Measurements from ENCODE around the gene SLC16A5.
A peak's percentile ranks its signal among the peaks of the same experiment; 100 is the strongest.
"Not testable (repeated sequence)": the region's sequence is repeated elsewhere in the genome, so short reads cannot be mapped to it uniquely, and the experiment has no call there.

The SLC16A5 gene

GRCh38 chr17:75133001-75133400 lies 45.2 kb downstream of the SLC16A5 start:
- DNase-seq (ENCODE audit: low spot score) = no peak

- DNase-seq (ENCODE audit: low spot score) = peak; percentile 12
These were observed 46.0 kb downstream of the SLC16A5 start for GRCh38 chr17:75133607-75134347.

- DNase-seq (ENCODE audit: low spot score) = no peak
These were observed 47.7 kb downstream of the SLC16A5 start for GRCh38 chr17:75135452-75135851.

- no peak for DNase-seq (ENCODE audit: low spot score)
These were observed 48.2 kb downstream of the SLC16A5 start for GRCh38 chr17:75135946-75136345.

- DNase-seq (ENCODE audit: low spot score) = not testable (repeated sequence)
These were observed 50.0 kb downstream of the SLC16A5 start for GRCh38 chr17:75137762-75138161.

GRCh38 chr17:75138519-75138918 lies 50.8 kb downstream of the SLC16A5 start:
- DNase-seq (ENCODE audit: low spot score) = no peak

- DNase-seq (ENCODE audit: low spot score) = no peak
These were observed 54.6 kb downstream of the SLC16A5 start for GRCh38 chr17:75142236-75142971.

GRCh38 chr17:75144816-75145512 lies 57.2 kb downstream of the SLC16A5 start:
- DNase-seq (ENCODE audit: low spot score) = no peak

- DNase-seq (ENCODE audit: low spot score) = no peak
These were observed 58.8 kb downstream of the SLC16A5 start for GRCh38 chr17:75146592-75146991.

GRCh38 chr17:75147878-75148546 lies 60.3 kb downstream of the SLC16A5 start:
- peak; percentile 71 for DNase-seq (ENCODE audit: low spot score)

- no peak for DNase-seq (ENCODE audit: low spot score)
These were observed 64.2 kb downstream of the SLC16A5 start for GRCh38 chr17:75151930-75152329.

GRCh38 chr17:75152523-75152921 lies 64.8 kb downstream of the SLC16A5 start:
- DNase-seq (ENCODE audit: low spot score) = no peak

- DNase-seq (ENCODE audit: low spot score) = peak; percentile 79
These were observed 65.4 kb downstream of the SLC16A5 start for GRCh38 chr17:75152922-75153779.

- DNase-seq (ENCODE audit: low spot score) = no peak
These were observed 66.0 kb downstream of the SLC16A5 start for GRCh38 chr17:75153780-75154194.

- DNase-seq (ENCODE audit: low spot score) = peak; percentile 99
These were observed 66.7 kb downstream of the SLC16A5 start, which contains the start of gene JPT1 for GRCh38 chr17:75154195-75155106. Gene JPT1, minus strand, starts transcription at chr17:75154512. Its CDS starts 115 bp downstream, at chr17:75154397.

GRCh38 chr17:75155191-75155601 lies 67.4 kb downstream of the SLC16A5 start:
- DNase-seq (ENCODE audit: low spot score) = peak; percentile 83
